ENCODE data around the gene ARL6.

- TF ChIP-seq POLR2A (IDR thresholded peaks at IDR 0.05; ENCODE audit: low read depth), result no peak
- no peak for TF ChIP-seq EP300 (IDR thresholded peaks at IDR 0.05)
- TF ChIP-seq CTCF (IDR thresholded peaks at IDR 0.05), result no peak
Measured at GRCh38 chr3:97825101-97825500, 60.5 kb downstream of the ARL6 start.
